ENCODE data around the gene C1orf216. TPM values are rescaled to one million over a fixed set of nuclear protein-coding genes. Genes with fewer than 3 reads are reported as not detected.

The C1orf216 gene
- total RNA-seq, 1 experiment from 2014 or later, result 10.1 TPM

- TF ChIP-seq ZNF317 (CRISPR knock-in tag; IDR thresholded peaks at IDR 0.05; ENCODE audit: borderline replicate concordance, low read depth) (no peak), MXD4 (CRISPR knock-in tag; IDR thresholded peaks at IDR 0.05; ENCODE audit: borderline replicate concordance) (no peak), CDX4 (CRISPR knock-in tag; IDR thresholded peaks at IDR 0.05; ENCODE audit: borderline replicate concordance) (no peak), TEAD4 (CRISPR knock-in tag; IDR thresholded peaks at IDR 0.05) (no peak), NFATC4 (CRISPR knock-in tag; IDR thresholded peaks at IDR 0.05) (no peak)
- Mint-ChIP-seq H3K36me3 (peaks cover 42% of the 10 kb centered on the region), H3K4me1 (peaks cover 3% of the 10 kb centered on the region; the same call in 1 of the 2 replicates), H3K9me3 (no peaks in the 10 kb centered on the region), H3K27ac (no peak overlapping the region), H3K4me3 (no peak overlapping the region), H3K27me3 (ENCODE audit: low read depth) (no peaks in the 10 kb centered on the region)
- CTCF ChIA-PET, result interaction anchor here (1.2 to 1.6 kb wide), 2 partner anchors 37 to 49 kb away, joined by 3 read pairs; no protein-coding TSS in a partner anchor
- ATAC-seq (no peak), DNase-seq (ENCODE audit: low spot score) (no peak)
- POLR2A ChIA-PET, result interaction anchor here (0.6 kb wide), 1 partner anchor 17 kb away, joined by 3 read pairs; no protein-coding TSS in a partner anchor
Measured at GRCh38 chr1:35764283-35764682, 45.6 kb upstream of the C1orf216 start.

- Mint-ChIP-seq H3K4me3 (no peak overlapping the region), H3K27me3 (ENCODE audit: low read depth) (no peaks in the 10 kb centered on the region), H3K4me1 (no peaks in the 10 kb centered on the region), H3K9me3 (no peaks in the 10 kb centered on the region), H3K27ac (peak overlapping the region; percentile 14; the same call in 1 of the 2 replicates), H3K36me3 (peaks cover 46% of the 10 kb centered on the region)
- ATAC-seq (no peak), DNase-seq (ENCODE audit: low spot score) (no peak)
- ChIA-PET POLR2A (no interaction called here), CTCF (interaction anchor here (1.2 to 1.6 kb wide), 2 partner anchors 36 to 47 kb away, joined by 3 read pairs; no protein-coding TSS in a partner anchor)
- TF ChIP-seq ZNF317 (CRISPR knock-in tag; IDR thresholded peaks at IDR 0.05; ENCODE audit: borderline replicate concordance, low read depth), result no peak
- no peak for TF ChIP-seq ERG (CRISPR knock-in tag; IDR thresholded peaks at IDR 0.05)
- no peak for TF ChIP-seq NFYB (CRISPR knock-in tag; conservative IDR thresholded peaks at IDR 0.05; ENCODE audit: low read depth)
- TF ChIP-seq ETV6 (CRISPR knock-in tag; IDR thresholded peaks at IDR 0.05), result no peak
- TF ChIP-seq PREB (CRISPR knock-in tag; IDR thresholded peaks at IDR 0.05; ENCODE audit: borderline replicate concordance), result no peak
- no peak for TF ChIP-seq ZNF263 (CRISPR knock-in tag; IDR thresholded peaks at IDR 0.05; ENCODE audit: low read depth)
- no peak for TF ChIP-seq ATF2 (CRISPR knock-in tag; IDR thresholded peaks at IDR 0.05; ENCODE audit: borderline replicate concordance, low read depth)
- no peak for TF ChIP-seq MAX (CRISPR knock-in tag; IDR thresholded peaks at IDR 0.05)
- no peak for TF ChIP-seq PRDM15 (CRISPR knock-in tag; IDR thresholded peaks at IDR 0.05)
- TF ChIP-seq ELF4 (CRISPR knock-in tag; IDR thresholded peaks at IDR 0.05; ENCODE audit: low read depth), result no peak
- no peak for TF ChIP-seq USF2 (CRISPR knock-in tag; IDR thresholded peaks at IDR 0.05)
- no peak for TF ChIP-seq E2F5 (CRISPR knock-in tag; IDR thresholded peaks at IDR 0.05)
- TF ChIP-seq TEAD1 (CRISPR knock-in tag; IDR thresholded peaks at IDR 0.05), result no peak
- no peak for TF ChIP-seq FOXJ3 (CRISPR knock-in tag; IDR thresholded peaks at IDR 0.05; ENCODE audit: borderline replicate concordance)
- no peak for TF ChIP-seq PRRX2 (CRISPR knock-in tag; IDR thresholded peaks at IDR 0.05)
- no peak for TF ChIP-seq EMX1 (CRISPR knock-in tag; IDR thresholded peaks at IDR 0.05)
Measured at GRCh38 chr1:35763201-35763600, 44.5 kb upstream of the C1orf216 start.

Measured in WTC11 (cell line).